EL (cell line): ENCODE measurements around the gene C2orf69.

Experiments used
- DNase-seq: peaks from one replicate; pipeline ENCODE4 v3.0.0-alpha.2; 2016

C2orf69 gene

GRCh38 chr2:199973703-199974102, 62.6 kb downstream of the C2orf69 start:
- peak; percentile 41 for DNase-seq

- peak; percentile 29 for DNase-seq
Observed at GRCh38 chr2:199975273-199975895, 64.3 kb downstream of the C2orf69 start.
